Natural killer cell (primary cell): Measurements from ENCODE around the gene IL31. TPM values are rescaled to one million over a fixed set of nuclear protein-coding genes. Genes with fewer than 3 reads are reported as not detected.

Experiments used
- ATAC-seq, 3 donors: fragments of 150-1000 bp in 2 of 3; fragments of 200-7000 bp in 1 of 3; cut with Tn5 transposase; 1 replicate in 1 of 3; 2 replicates in 2 of 3; pipeline ENCODE4 v1.10.0; 2021; ENCODE audit warnings: mild to moderate bottlenecking in 2 of 3, moderate library complexity in 2 of 3
- DNase-seq, 2 donors: peaks; one replicate each; pipeline versions ENCODE4 v3.0.0 to v3.0.0-alpha.2; 2013 to 2021; ENCODE audit warnings: mixed read lengths in 1 of 2
- H3K27ac ChIP-seq: one replicate; pipeline ENCODE4 v1.5.1; 2013; ENCODE audit warnings: mild to moderate bottlenecking, low read length
- H3K27me3 ChIP-seq: one replicate; pipeline ENCODE4 v1.6.1; 2013; ENCODE audit warnings: low read length; ENCODE audit not compliant: control insufficient read depth, insufficient read depth
- H3K36me3 ChIP-seq: one replicate; pipeline ENCODE4 v1.6.1; 2013; ENCODE audit warnings: low read length; ENCODE audit not compliant: control insufficient read depth, insufficient read depth
- H3K4me1 ChIP-seq: one replicate; pipeline ENCODE4 v1.6.1; 2013; ENCODE audit warnings: low read length; ENCODE audit not compliant: control insufficient read depth, insufficient read depth
- H3K4me3 ChIP-seq: one replicate; pipeline ENCODE4 v1.5.1; 2013; ENCODE audit warnings: low read length
- H3K9me3 ChIP-seq: one replicate; pipeline ENCODE4 v1.6.1; 2013; ENCODE audit warnings: low read length; ENCODE audit not compliant: control insufficient read depth, insufficient read depth
- H3K27ac Mint-ChIP-seq, 2 donors: one replicate each; pipeline ENCODE4 v1.8.0; 2022; ENCODE audit warnings: mild to moderate bottlenecking in 2 of 2, mixed read lengths in 2 of 2, moderate library complexity in 1 of 2
- H3K27me3 Mint-ChIP-seq, 2 donors: one replicate each; pipeline ENCODE4 v1.8.0; 2022; ENCODE audit warnings: low read depth in 2 of 2, mixed read lengths in 2 of 2
- H3K36me3 Mint-ChIP-seq: one replicate; pipeline ENCODE4 v1.8.0; 2022; ENCODE audit warnings: mixed read lengths
- H3K4me1 Mint-ChIP-seq, 2 donors: one replicate each; pipeline ENCODE4 v1.8.0; 2022; ENCODE audit warnings: mixed read lengths in 2 of 2
- H3K4me3 Mint-ChIP-seq: one replicate; pipeline ENCODE4 v1.8.0; 2022; ENCODE audit warnings: mild to moderate bottlenecking, moderate library complexity, mixed read lengths
- H3K9me3 Mint-ChIP-seq, 2 donors: one replicate each; pipeline ENCODE4 v1.8.0; 2022; ENCODE audit warnings: mixed read lengths in 2 of 2
- WGBS: methylation state at CpG from one replicate; pipeline ENCODE4 v1.1.7; 2013; ENCODE audit warnings: missing lambda C conversion rate; ENCODE audit not compliant: insufficient coverage; 5-methylcytosine and 5-hydroxymethylcytosine counted together
- intact Hi-C: fragments of 100-400 bp; cut with micrococcal nuclease; formaldehyde crosslinking; loops from one replicate; pipeline ENCODE4 v1.14.2; 2022
- total RNA-seq, 4 donors: library from RNA; stranded (reverse); fragments of 120-200 nt in 1 of 4; gene quantifications; one replicate each; pipeline versions ENCODE4 v1.2.3 to v1.2.4, GENCODE V29; 2013 to 2022
- TF ChIP-seq, protein P1 (sequence below): fragments of 200-600 bp; IDR thresholded peaks from one replicate; pipeline ENCODE4 v1.8.0; 2022; ENCODE audit warnings: antibody characterized with exemption

The IL31 gene
- total RNA-seq, 3 donors from 2014 or later (not counting 1 experiment from before 2014, with no cell fraction given) = not detected

DNA sequence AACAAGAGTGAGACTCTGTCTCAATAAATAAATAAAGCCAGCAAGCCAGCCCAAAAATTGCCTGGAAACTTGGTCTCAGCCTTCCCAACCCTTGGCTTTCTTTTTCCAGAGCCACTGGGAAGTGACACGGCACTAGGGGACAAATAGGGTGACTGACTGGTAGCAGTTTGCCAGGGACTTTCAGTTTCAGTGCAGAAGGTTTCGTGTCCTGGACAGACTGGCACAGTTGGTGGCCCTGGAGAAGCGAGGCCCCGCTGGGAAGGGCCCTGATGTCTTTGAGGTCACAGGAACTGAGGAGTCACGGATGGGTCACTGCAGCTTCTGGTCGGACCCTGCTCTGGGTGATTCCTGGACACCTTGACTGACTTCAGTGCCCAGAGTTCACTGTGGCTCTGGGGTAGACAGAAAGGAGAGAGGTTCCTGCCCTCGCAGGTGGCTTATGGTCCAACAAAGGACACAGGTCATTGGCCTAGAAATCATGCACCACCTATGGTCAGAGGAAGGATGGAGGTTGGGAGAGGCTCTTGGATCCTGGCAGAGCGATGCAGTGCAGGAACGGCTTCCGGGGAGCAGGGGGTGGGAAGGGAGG, 11.6 kb upstream of the IL31 start:
- Histone ChIP-seq H3K36me3 (no peaks in the 10 kb centered on the region), H3K27me3 (no peaks in the 10 kb centered on the region), H3K4me1 (peaks cover 32% of the 10 kb centered on the region), H3K4me3 (no peak overlapping the region), H3K9me3 (no peaks in the 10 kb centered on the region), H3K27ac (peak overlapping the region; percentile 88)
- DNase-seq (no peak), ATAC-seq (no peak)
- Mint-ChIP-seq H3K36me3 (no peaks in the 10 kb centered on the region), H3K27ac (peak overlapping the region; percentile 93 to 98), H3K4me1 (peaks cover 23 to 25% of the 10 kb centered on the region in 2 donors), H3K27me3 (no peaks in the 10 kb centered on the region), H3K4me3 (no peak overlapping the region), H3K9me3 (no peaks in the 10 kb centered on the region)
- TF ChIP-seq, protein P1, sequence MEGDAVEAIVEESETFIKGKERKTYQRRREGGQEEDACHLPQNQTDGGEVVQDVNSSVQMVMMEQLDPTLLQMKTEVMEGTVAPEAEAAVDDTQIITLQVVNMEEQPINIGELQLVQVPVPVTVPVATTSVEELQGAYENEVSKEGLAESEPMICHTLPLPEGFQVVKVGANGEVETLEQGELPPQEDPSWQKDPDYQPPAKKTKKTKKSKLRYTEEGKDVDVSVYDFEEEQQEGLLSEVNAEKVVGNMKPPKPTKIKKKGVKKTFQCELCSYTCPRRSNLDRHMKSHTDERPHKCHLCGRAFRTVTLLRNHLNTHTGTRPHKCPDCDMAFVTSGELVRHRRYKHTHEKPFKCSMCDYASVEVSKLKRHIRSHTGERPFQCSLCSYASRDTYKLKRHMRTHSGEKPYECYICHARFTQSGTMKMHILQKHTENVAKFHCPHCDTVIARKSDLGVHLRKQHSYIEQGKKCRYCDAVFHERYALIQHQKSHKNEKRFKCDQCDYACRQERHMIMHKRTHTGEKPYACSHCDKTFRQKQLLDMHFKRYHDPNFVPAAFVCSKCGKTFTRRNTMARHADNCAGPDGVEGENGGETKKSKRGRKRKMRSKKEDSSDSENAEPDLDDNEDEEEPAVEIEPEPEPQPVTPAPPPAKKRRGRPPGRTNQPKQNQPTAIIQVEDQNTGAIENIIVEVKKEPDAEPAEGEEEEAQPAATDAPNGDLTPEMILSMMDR = no peak
- intact Hi-C loops = no loop called here
- 88% methylated on average over 10 of the region's 10 CpGs for WGBS

DNA sequence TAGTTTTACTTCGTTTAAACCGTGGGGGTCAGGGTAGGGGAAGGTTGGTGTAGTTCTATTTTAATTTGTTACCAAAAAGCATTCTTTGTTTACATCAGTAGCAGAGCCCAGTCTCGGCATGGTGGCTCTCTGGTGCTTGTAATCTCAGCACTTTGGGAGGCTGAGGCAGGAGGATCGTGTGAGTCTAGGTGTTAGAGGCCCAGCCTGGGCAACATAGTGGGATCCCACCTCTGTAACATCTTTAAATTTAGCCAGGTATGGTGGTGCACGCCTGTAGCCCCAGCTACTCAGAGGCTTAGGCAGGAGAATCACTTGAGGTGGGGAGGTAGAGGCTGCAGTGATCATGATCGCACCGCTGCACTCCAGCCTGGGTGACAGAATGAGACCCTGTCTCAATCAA, 11.1 kb upstream of the IL31 start:
- Mint-ChIP-seq H3K9me3 (no peaks in the 10 kb centered on the region), H3K27ac (peak overlapping the region; percentile 93 to 98), H3K4me3 (peak overlapping the region; percentile 92), H3K27me3 (no peaks in the 10 kb centered on the region), H3K4me1 (peaks cover 23 to 25% of the 10 kb centered on the region in 2 donors), H3K36me3 (no peaks in the 10 kb centered on the region)
- ATAC-seq (no peak), DNase-seq (no peak)
- intact Hi-C loops = no loop called here
- no peaks in the 10 kb centered on the region for H3K9me3 ChIP-seq
- no peak overlapping the region for H3K4me3 ChIP-seq
- TF ChIP-seq, protein P1 = no peak
- H3K27ac ChIP-seq = peak overlapping the region; percentile 88
- no peaks in the 10 kb centered on the region for H3K27me3 ChIP-seq
- H3K4me1 ChIP-seq = peaks cover 32% of the 10 kb centered on the region
- WGBS = 92% methylated on average over 7 of the region's 7 CpGs
- H3K36me3 ChIP-seq = no peaks in the 10 kb centered on the region

DNA sequence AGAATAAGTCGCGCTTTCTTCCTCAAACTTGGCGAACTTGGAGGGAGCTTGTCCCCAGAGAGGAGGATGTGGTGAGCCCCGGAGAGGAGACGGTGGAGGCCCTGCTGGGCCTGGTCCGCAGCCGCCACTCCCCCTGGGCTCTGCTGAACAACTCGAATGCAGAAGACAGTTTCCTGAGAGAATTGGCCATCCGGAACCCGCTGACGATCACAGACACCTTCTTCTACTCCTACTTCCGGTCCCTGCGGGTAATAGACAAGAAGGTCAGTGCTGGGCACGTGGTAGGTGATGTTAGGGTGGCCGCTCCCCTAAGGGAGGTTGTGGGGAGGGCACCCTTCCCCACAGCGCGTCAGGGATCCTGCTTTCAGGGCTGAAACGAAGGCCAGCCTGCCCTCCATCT, 10.5 kb upstream of the IL31 start:
- H3K9me3 Mint-ChIP-seq = no peaks in the 10 kb centered on the region
- H3K36me3 ChIP-seq = no peaks in the 10 kb centered on the region
- H3K4me1 Mint-ChIP-seq = peaks cover 23 to 25% of the 10 kb centered on the region in 2 donors
- no peaks in the 10 kb centered on the region for H3K36me3 Mint-ChIP-seq
- no peaks in the 10 kb centered on the region for H3K27me3 Mint-ChIP-seq
- intact Hi-C loops = no loop called here
- H3K9me3 ChIP-seq = no peaks in the 10 kb centered on the region
- H3K27ac Mint-ChIP-seq = peak overlapping the region; percentile 93 to 98
- peak overlapping the region; percentile 92 for H3K4me3 Mint-ChIP-seq
- peak overlapping the region; percentile 88 for H3K27ac ChIP-seq
- TF ChIP-seq, protein P1 = no peak
- peak; percentile 23 to 39 for DNase-seq
- H3K27me3 ChIP-seq = no peaks in the 10 kb centered on the region
- WGBS = 20% methylated on average over 12 of the region's 18 CpGs
- no peak overlapping the region for H3K4me3 ChIP-seq
- H3K4me1 ChIP-seq = peaks cover 32% of the 10 kb centered on the region
- peak; percentile 76 to 86 (median 83) for ATAC-seq

DNA sequence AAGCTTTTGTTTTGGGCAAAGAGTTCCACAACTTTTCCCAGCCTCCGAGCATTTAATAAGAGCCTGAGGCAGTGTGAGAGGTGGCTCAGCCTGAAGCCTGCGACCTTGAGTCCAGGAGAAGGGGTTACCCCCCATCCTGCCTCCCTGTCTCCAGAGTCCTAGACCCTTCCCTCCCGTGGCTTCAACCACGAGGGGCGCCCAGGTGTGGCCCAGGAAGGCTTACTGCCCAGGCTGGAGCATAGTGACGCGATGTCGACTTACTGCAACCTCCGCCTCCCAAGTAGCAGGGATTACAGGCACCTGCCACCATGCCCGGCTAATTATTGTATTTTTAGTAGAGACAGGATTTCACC, 9.5 kb upstream of the IL31 start:
- TF ChIP-seq, protein P1 = no peak
- WGBS = 86% methylated on average over 10 of the region's 10 CpGs
- Mint-ChIP-seq H3K36me3 (no peaks in the 10 kb centered on the region), H3K4me3 (peak overlapping the region; percentile 92), H3K27me3 (no peaks in the 10 kb centered on the region), H3K27ac (peak overlapping the region; percentile 93 to 98), H3K9me3 (no peaks in the 10 kb centered on the region), H3K4me1 (peaks cover 23 to 25% of the 10 kb centered on the region in 2 donors)
- ATAC-seq (no peak), DNase-seq (no peak)
- Histone ChIP-seq H3K4me3 (no peak overlapping the region), H3K27me3 (no peaks in the 10 kb centered on the region), H3K9me3 (no peaks in the 10 kb centered on the region), H3K36me3 (no peaks in the 10 kb centered on the region), H3K27ac (peak overlapping the region; percentile 52), H3K4me1 (peaks cover 32% of the 10 kb centered on the region)
- intact Hi-C loops = loop anchor here (2.0 kb wide), 1 partner anchor 23 kb away; no protein-coding TSS in a partner anchor
